ENCODE data around the gene GALNT11. TPM values are rescaled to one million over a fixed set of nuclear protein-coding genes. Genes with fewer than 3 reads are reported as not detected.
A peak's percentile ranks its signal among the peaks of the same experiment; 100 is the strongest.
"Not testable (repeated sequence)": the region's sequence is repeated elsewhere in the genome, so short reads cannot be mapped to it uniquely, and the experiment has no call there.

GALNT11 gene
- polyA plus RNA-seq, 1 donor: 39.0 TPM

DNA sequence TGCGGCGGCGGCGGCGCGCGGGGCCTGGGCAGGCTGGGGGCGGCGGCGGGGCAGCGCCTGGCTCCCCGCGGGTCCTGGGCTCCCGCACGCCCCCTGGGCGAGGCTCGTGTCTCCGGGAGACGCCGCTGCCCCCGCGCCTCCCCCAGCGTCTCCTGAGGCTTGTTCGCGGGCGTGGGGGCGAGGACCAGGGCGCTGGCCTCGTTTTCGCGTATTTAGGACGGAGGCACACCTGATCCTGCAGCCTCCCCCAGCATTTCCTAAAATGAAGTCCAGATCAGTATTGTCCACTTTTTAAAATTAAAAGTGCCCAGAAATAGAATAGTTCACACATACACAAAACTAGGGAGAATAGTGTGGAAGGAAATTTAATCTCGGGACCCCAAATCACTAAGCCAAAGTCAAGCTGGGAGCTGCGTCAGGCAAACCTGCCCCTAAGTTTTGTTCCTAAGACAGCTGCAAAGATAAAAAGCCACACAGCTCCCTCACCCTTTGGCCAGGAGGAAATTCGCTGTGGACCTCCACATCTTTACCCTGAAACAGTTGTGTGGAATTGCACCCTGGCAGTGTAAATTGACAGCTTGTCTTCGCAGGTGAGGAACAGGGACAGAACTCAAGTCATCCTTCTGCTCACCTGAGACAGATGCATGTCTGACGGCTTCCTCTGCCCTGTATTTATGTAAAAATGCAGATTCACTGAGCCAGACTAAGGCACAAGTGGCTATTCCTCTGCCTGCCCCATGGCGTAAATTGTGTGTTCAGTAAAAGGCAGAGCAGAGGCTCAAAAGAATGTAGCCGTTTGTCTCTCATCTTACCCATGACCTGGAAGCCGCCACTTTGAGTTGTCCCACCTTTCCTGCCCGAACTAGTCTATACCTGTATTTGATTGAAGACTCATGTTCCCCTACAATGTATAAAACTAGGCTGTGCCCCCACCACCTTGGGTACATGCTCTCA, 740 bp downstream of the GALNT11 start:
- no peaks in the 10 kb centered on the region for H3K9me3 ChIP-seq (ENCODE audit: control insufficient read depth, low read depth, low read length)
- H3K27me3 ChIP-seq (ENCODE audit: control insufficient read depth, insufficient read depth, low read length): peaks cover 2% of the 10 kb centered on the region
- peaks cover 9% of the 10 kb centered on the region for H3K36me3 ChIP-seq (ENCODE audit: control insufficient read depth, insufficient read depth, low read length)
- H3K4me3 ChIP-seq (ENCODE audit: low read length): peak overlapping the region; percentile 72
- DNase-seq: peak in 1 of 2 donors; percentile 23
- WGBS (ENCODE audit: insufficient coverage, low lambda C conversion rate): no CpG with 5 or more reads among the region's 41 CpGs
- peak overlapping the region; percentile 48 for H3K27ac ChIP-seq (ENCODE audit: low read length)
- H3K4me1 ChIP-seq (ENCODE audit: control insufficient read depth, insufficient read depth, low read length): peaks cover 7% of the 10 kb centered on the region

DNA sequence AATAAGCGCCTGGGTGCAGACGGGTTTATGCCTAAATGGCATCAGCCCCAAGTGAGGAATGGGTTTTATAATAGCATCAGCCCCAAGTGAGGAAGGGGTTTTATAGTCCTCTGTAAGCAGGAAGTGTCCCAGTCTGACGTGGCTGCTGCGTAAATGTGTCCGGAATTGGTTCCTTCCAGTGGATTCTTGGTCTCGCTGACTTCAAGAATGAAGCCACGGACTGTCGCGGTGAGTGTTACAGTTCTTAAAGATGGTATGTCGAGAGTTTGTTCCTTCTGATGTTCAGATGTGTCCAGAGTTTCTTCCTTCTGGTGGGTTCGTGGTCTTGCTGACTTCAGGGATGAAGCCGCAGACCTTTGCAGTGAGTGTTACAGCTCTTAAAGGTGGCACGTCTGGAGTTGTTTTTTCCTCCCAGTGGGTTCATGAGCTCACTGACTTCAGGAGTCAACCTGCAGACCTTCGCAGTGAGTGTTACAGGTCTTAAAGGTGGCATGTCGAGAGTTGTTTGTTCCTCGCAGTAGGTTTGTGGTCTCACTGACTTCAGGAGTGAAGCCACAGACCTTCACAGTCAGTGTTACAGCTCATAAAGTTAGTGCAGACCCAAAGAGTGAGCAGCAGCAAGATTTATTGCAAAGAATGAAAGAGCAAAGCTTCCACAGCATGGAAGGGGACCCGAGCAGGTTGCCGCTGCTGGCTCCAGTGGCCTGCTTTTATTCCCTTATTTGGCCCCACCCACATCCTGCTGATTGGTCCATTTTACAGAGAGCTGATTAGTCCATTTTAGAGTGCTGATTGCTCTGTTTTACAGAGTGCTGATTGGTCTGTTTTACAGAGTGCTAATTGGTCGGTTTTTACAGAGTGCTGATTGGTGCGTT, 2.3 kb downstream of the GALNT11 start:
- not testable (repeated sequence) for H3K4me1 ChIP-seq (ENCODE audit: control insufficient read depth, insufficient read depth, low read length); H3K9me3 ChIP-seq (ENCODE audit: control insufficient read depth, low read depth, low read length); H3K27me3 ChIP-seq (ENCODE audit: control insufficient read depth, insufficient read depth, low read length); H3K27ac ChIP-seq (ENCODE audit: low read length); DNase-seq; H3K4me3 ChIP-seq (ENCODE audit: low read length); H3K36me3 ChIP-seq (ENCODE audit: control insufficient read depth, insufficient read depth, low read length)
- WGBS (ENCODE audit: insufficient coverage, low lambda C conversion rate): no CpG with 5 or more reads among the region's 20 CpGs

- not testable (repeated sequence) for H3K4me1 ChIP-seq (ENCODE audit: control insufficient read depth, insufficient read depth, low read length); H3K9me3 ChIP-seq (ENCODE audit: control insufficient read depth, low read depth, low read length); H3K36me3 ChIP-seq (ENCODE audit: control insufficient read depth, insufficient read depth, low read length); DNase-seq; H3K27me3 ChIP-seq (ENCODE audit: control insufficient read depth, insufficient read depth, low read length); H3K27ac ChIP-seq (ENCODE audit: low read length); H3K4me3 ChIP-seq (ENCODE audit: low read length)
- WGBS (ENCODE audit: insufficient coverage, low lambda C conversion rate): 100% methylated on average over 3 of the region's 10 CpGs
Observed at GRCh38 chr7:152030059-152030458, 4.6 kb downstream of the GALNT11 start.

- DNase-seq; H3K4me1 ChIP-seq (ENCODE audit: control insufficient read depth, insufficient read depth, low read length); H3K9me3 ChIP-seq (ENCODE audit: control insufficient read depth, low read depth, low read length); H3K27me3 ChIP-seq (ENCODE audit: control insufficient read depth, insufficient read depth, low read length); H3K4me3 ChIP-seq (ENCODE audit: low read length); H3K36me3 ChIP-seq (ENCODE audit: control insufficient read depth, insufficient read depth, low read length); H3K27ac ChIP-seq (ENCODE audit: low read length): not testable (repeated sequence)
- WGBS (ENCODE audit: insufficient coverage, low lambda C conversion rate): no CpG with 5 or more reads among the region's 1 CpG
Observed at GRCh38 chr7:152030639-152031038, 5.2 kb downstream of the GALNT11 start.

GRCh38 chr7:152035817-152036216, 10.3 kb downstream of the GALNT11 start:
- Histone ChIP-seq H3K9me3 (ENCODE audit: control insufficient read depth, low read depth, low read length) (peaks cover 13% of the 10 kb centered on the region), H3K27me3 (ENCODE audit: control insufficient read depth, insufficient read depth, low read length) (no peaks in the 10 kb centered on the region), H3K4me3 (ENCODE audit: low read length) (no peak overlapping the region), H3K27ac (ENCODE audit: low read length) (no peak overlapping the region), H3K36me3 (ENCODE audit: control insufficient read depth, insufficient read depth, low read length) (no peaks in the 10 kb centered on the region), H3K4me1 (ENCODE audit: control insufficient read depth, insufficient read depth, low read length) (no peaks in the 10 kb centered on the region)
- DNase-seq: no peak
- WGBS (ENCODE audit: insufficient coverage, low lambda C conversion rate): 100% methylated on average over 1 of the region's 5 CpGs

- H3K27ac ChIP-seq (ENCODE audit: low read length); DNase-seq: not testable (repeated sequence)
- peaks cover 13% of the 10 kb centered on the region for H3K9me3 ChIP-seq (ENCODE audit: control insufficient read depth, low read depth, low read length)
Observed at GRCh38 chr7:152038410-152038809, 12.9 kb downstream of the GALNT11 start.

GRCh38 chr7:152043086-152043485, 17.6 kb downstream of the GALNT11 start:
- H3K4me1 ChIP-seq (ENCODE audit: control insufficient read depth, insufficient read depth, low read length); H3K9me3 ChIP-seq (ENCODE audit: control insufficient read depth, low read depth, low read length); H3K27ac ChIP-seq (ENCODE audit: low read length); DNase-seq; H3K36me3 ChIP-seq (ENCODE audit: control insufficient read depth, insufficient read depth, low read length); H3K27me3 ChIP-seq (ENCODE audit: control insufficient read depth, insufficient read depth, low read length); H3K4me3 ChIP-seq (ENCODE audit: low read length): not testable (repeated sequence)
- no CpG with 5 or more reads among the region's 8 CpGs for WGBS (ENCODE audit: insufficient coverage, low lambda C conversion rate)

More at GRCh38 chr7:152038410-152038809, 12.9 kb downstream of the GALNT11 start:
- H3K36me3 ChIP-seq (ENCODE audit: control insufficient read depth, insufficient read depth, low read length); H3K4me3 ChIP-seq (ENCODE audit: low read length); H3K4me1 ChIP-seq (ENCODE audit: control insufficient read depth, insufficient read depth, low read length); H3K27me3 ChIP-seq (ENCODE audit: control insufficient read depth, insufficient read depth, low read length): not testable (repeated sequence)
- no CpG with 5 or more reads among the region's 5 CpGs for WGBS (ENCODE audit: insufficient coverage, low lambda C conversion rate)

- H3K4me1 ChIP-seq (ENCODE audit: control insufficient read depth, insufficient read depth, low read length); H3K36me3 ChIP-seq (ENCODE audit: control insufficient read depth, insufficient read depth, low read length); H3K27me3 ChIP-seq (ENCODE audit: control insufficient read depth, insufficient read depth, low read length); H3K9me3 ChIP-seq (ENCODE audit: control insufficient read depth, low read depth, low read length); DNase-seq; H3K27ac ChIP-seq (ENCODE audit: low read length); H3K4me3 ChIP-seq (ENCODE audit: low read length): not testable (repeated sequence)
- WGBS (ENCODE audit: insufficient coverage, low lambda C conversion rate): 92% methylated on average over 3 of the region's 3 CpGs
Observed at GRCh38 chr7:152044909-152045308, 19.4 kb downstream of the GALNT11 start.

GRCh38 chr7:152046531-152046930, 21.1 kb downstream of the GALNT11 start:
- Histone ChIP-seq H3K27me3 (ENCODE audit: control insufficient read depth, insufficient read depth, low read length) (no peaks in the 10 kb centered on the region), H3K36me3 (ENCODE audit: control insufficient read depth, insufficient read depth, low read length) (no peaks in the 10 kb centered on the region), H3K4me3 (ENCODE audit: low read length) (no peak overlapping the region), H3K9me3 (ENCODE audit: control insufficient read depth, low read depth, low read length) (no peaks in the 10 kb centered on the region), H3K27ac (ENCODE audit: low read length) (no peak overlapping the region), H3K4me1 (ENCODE audit: control insufficient read depth, insufficient read depth, low read length) (no peaks in the 10 kb centered on the region)
- no peak for DNase-seq

- no peak overlapping the region for H3K27ac ChIP-seq (ENCODE audit: low read length)
- no peak overlapping the region for H3K4me3 ChIP-seq (ENCODE audit: low read length)
- no peaks in the 10 kb centered on the region for H3K27me3 ChIP-seq (ENCODE audit: control insufficient read depth, insufficient read depth, low read length)
- no peaks in the 10 kb centered on the region for H3K4me1 ChIP-seq (ENCODE audit: control insufficient read depth, insufficient read depth, low read length)
- no peaks in the 10 kb centered on the region for H3K9me3 ChIP-seq (ENCODE audit: control insufficient read depth, low read depth, low read length)
- WGBS (ENCODE audit: insufficient coverage, low lambda C conversion rate): no CpG with 5 or more reads among the region's 2 CpGs
- DNase-seq: no peak
- no peaks in the 10 kb centered on the region for H3K36me3 ChIP-seq (ENCODE audit: control insufficient read depth, insufficient read depth, low read length)
Observed at GRCh38 chr7:152048051-152048450, 22.6 kb downstream of the GALNT11 start.

Measured in large intestine (tissue), 3 donors.